ENCODE measurements around the gene TBL1XR1.

TBL1XR1 gene

GRCh38 chr3:177229791-177230190 is 32.5 kb upstream of the TBL1XR1 start:
- Histone ChIP-seq H2AFZ (ENCODE audit: low read length) (no peak overlapping the region), H3F3A (ENCODE audit: insufficient read depth, low read length) (no peaks in the 10 kb centered on the region), H3K4me3 (ENCODE audit: low read depth, low read length, poor library complexity, severe bottlenecking) (no peak overlapping the region), H3K9me3 (ENCODE audit: low read length) (no peaks in the 10 kb centered on the region), H3K79me2 (ENCODE audit: insufficient read depth, low read length) (no peaks in the 10 kb centered on the region), H3K27me3 (ENCODE audit: insufficient read depth, low read length) (no peaks in the 10 kb centered on the region), H3K4me1 (ENCODE audit: insufficient read depth, low read length, severe bottlenecking) (peaks cover 13% of the 10 kb centered on the region), H3K27ac (ENCODE audit: low read depth, low read length, poor library complexity, severe bottlenecking) (no peak overlapping the region), H4K20me1 (ENCODE audit: insufficient read depth, low read length) (no peaks in the 10 kb centered on the region), H3K36me3 (ENCODE audit: insufficient read depth, low read length) (no peaks in the 10 kb centered on the region), H3K9me2 (ENCODE audit: low read depth, low read length) (no peaks in the 10 kb centered on the region), H3K4me2 (ENCODE audit: low read length) (no peak overlapping the region), H3K9ac (ENCODE audit: low read length) (no peak overlapping the region)
- TF ChIP-seq EZH2 (IDR thresholded peaks at IDR 0.05; ENCODE audit: borderline replicate concordance, low read length), result no peak
- no peak for TF ChIP-seq CTCF (IDR thresholded peaks at IDR 0.05; ENCODE audit: low read length)

GRCh38 chr3:177228601-177229190 is 31.4 kb upstream of the TBL1XR1 start:
- Histone ChIP-seq H3F3A (ENCODE audit: insufficient read depth, low read length) (no peaks in the 10 kb centered on the region), H3K27ac (ENCODE audit: low read depth, low read length, poor library complexity, severe bottlenecking) (no peak overlapping the region), H3K4me1 (ENCODE audit: insufficient read depth, low read length, severe bottlenecking) (peaks cover 13% of the 10 kb centered on the region), H3K9me3 (ENCODE audit: low read length) (no peaks in the 10 kb centered on the region), H3K4me2 (ENCODE audit: low read length) (no peak overlapping the region), H3K9ac (ENCODE audit: low read length) (no peak overlapping the region), H3K79me2 (ENCODE audit: insufficient read depth, low read length) (no peaks in the 10 kb centered on the region), H3K4me3 (ENCODE audit: low read depth, low read length, poor library complexity, severe bottlenecking) (no peak overlapping the region), H2AFZ (ENCODE audit: low read length) (no peak overlapping the region), H3K27me3 (ENCODE audit: insufficient read depth, low read length) (no peaks in the 10 kb centered on the region), H3K9me2 (ENCODE audit: low read depth, low read length) (no peaks in the 10 kb centered on the region), H4K20me1 (ENCODE audit: insufficient read depth, low read length) (no peaks in the 10 kb centered on the region), H3K36me3 (ENCODE audit: insufficient read depth, low read length) (no peaks in the 10 kb centered on the region)
- no peak for TF ChIP-seq EZH2 (IDR thresholded peaks at IDR 0.05; ENCODE audit: borderline replicate concordance, low read length)
- no peak for TF ChIP-seq CTCF (IDR thresholded peaks at IDR 0.05; ENCODE audit: low read length)

- H3K27me3 ChIP-seq (ENCODE audit: insufficient read depth, low read length), result no peaks in the 10 kb centered on the region
- no peaks in the 10 kb centered on the region for H3K79me2 ChIP-seq (ENCODE audit: insufficient read depth, low read length)
- no peaks in the 10 kb centered on the region for H3K9me2 ChIP-seq (ENCODE audit: low read depth, low read length)
- H3K4me1 ChIP-seq (ENCODE audit: insufficient read depth, low read length, severe bottlenecking), result peaks cover 22% of the 10 kb centered on the region
- H3K9ac ChIP-seq (ENCODE audit: low read length), result no peak overlapping the region
- no peaks in the 10 kb centered on the region for H3K9me3 ChIP-seq (ENCODE audit: low read length)
- H4K20me1 ChIP-seq (ENCODE audit: insufficient read depth, low read length), result no peaks in the 10 kb centered on the region
- no peak overlapping the region for H3K4me3 ChIP-seq (ENCODE audit: low read depth, low read length, poor library complexity, severe bottlenecking)
- H3K36me3 ChIP-seq (ENCODE audit: insufficient read depth, low read length), result no peaks in the 10 kb centered on the region
- H3K4me2 ChIP-seq (ENCODE audit: low read length), result no peak overlapping the region
- H3F3A ChIP-seq (ENCODE audit: insufficient read depth, low read length), result no peaks in the 10 kb centered on the region
- no peak overlapping the region for H2AFZ ChIP-seq (ENCODE audit: low read length)
- no peak for TF ChIP-seq CTCF (IDR thresholded peaks at IDR 0.05; ENCODE audit: low read length)
- no peak for TF ChIP-seq EZH2 (IDR thresholded peaks at IDR 0.05; ENCODE audit: borderline replicate concordance, low read length)
- no peak overlapping the region for H3K27ac ChIP-seq (ENCODE audit: low read depth, low read length, poor library complexity, severe bottlenecking)
Measured at GRCh38 chr3:177224414-177224813, 27.1 kb upstream of the TBL1XR1 start.

All from OCI-LY1 (cell line).